WERI-Rb-1 (cell line): Measurements from ENCODE around the gene RDM1.

ENCODE experiments used
- DNase-seq: peaks from one replicate; pipeline ENCODE4 v3.0.0-alpha.2; 2020
- H3K27ac ChIP-seq: fragments of 250-450 bp; sonication (Bioruptor Pico); 2 replicates; pipeline ENCODE4 v1.5.1; 2020; ENCODE audit warnings: mild to moderate bottlenecking, moderate library complexity
- H3K27me3 ChIP-seq: fragments of 250-450 bp; sonication (Bioruptor Pico); 2 replicates; pipeline ENCODE4 v1.5.1; 2021; ENCODE audit warnings: mild to moderate bottlenecking, low read depth, moderate library complexity; ENCODE audit not compliant: insufficient read depth, severe bottlenecking
- H3K36me3 ChIP-seq: fragments of 250-450 bp; sonication (Bioruptor Pico); 2 replicates; pipeline ENCODE4 v1.5.1; 2020; ENCODE audit warnings: mild to moderate bottlenecking, moderate library complexity
- H3K4me3 ChIP-seq: 2 replicates; pipeline ENCODE4 v1.5.1; 2011; ENCODE audit warnings: low read depth, mild to moderate bottlenecking, control low read depth, low read length
- H3K9me3 ChIP-seq: fragments of 250-450 bp; sonication (Bioruptor Pico); 2 replicates; pipeline ENCODE4 v1.5.1; 2021; ENCODE audit warnings: mild to moderate bottlenecking, moderate library complexity; ENCODE audit not compliant: severe bottlenecking
- CTCF ChIP-seq: IDR thresholded peaks from 2 replicates; pipeline ENCODE4 v1.5.1; 2011; ENCODE audit warnings: low read depth, mild to moderate bottlenecking, control low read depth, inconsistent platforms, low read length

RDM1 gene

DNA sequence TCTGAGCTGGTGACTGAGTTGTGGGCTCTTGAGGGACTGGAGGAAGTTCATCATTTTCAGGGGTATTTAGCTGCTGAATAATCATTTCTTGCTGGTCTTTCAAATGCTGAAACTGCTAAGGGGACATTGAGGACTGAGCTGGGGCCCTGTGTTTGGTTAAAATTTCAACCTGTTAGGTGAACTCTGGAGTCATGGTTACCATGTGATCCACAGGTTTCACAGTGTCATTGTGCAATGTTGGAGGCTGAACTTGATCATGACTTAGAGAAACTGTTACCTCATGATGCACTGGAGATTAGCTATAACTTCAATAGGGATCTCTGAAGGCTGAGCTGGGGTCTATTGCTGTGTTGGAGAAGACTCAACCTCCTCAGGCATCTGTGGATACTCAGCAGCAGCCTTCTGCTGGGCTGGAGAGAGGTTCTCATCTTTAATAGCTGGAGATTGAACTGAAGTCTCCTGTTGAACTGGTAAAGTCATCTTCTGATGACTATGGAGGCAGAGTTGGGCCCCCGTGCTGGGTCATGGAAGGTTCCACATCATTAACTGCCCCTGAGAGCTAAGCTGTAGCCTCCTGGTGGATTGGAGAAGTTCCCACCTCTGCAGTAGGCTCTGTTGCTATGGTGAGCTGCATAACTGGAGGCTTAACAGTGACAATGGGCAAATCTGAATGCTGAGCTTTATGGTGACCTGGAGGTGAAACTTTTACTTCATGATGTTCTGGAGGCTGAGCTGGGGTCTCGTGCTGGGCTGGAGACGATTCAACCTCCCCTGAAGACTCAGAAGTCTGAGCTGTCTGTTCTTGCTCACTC, 15.2 kb downstream of the RDM1 start:
- no peaks in the 10 kb centered on the region for H3K27me3 ChIP-seq
- peak; percentile 9 for DNase-seq

GRCh38 chr17:35914354-35914753, 16.2 kb downstream of the RDM1 start:
- no peak for DNase-seq
- no peak overlapping the region for H3K4me3 ChIP-seq
- H3K36me3 ChIP-seq, result no peaks in the 10 kb centered on the region
- no peaks in the 10 kb centered on the region for H3K9me3 ChIP-seq
- H3K27me3 ChIP-seq, result no peaks in the 10 kb centered on the region
- TF ChIP-seq CTCF, result no peak
- no peak overlapping the region for H3K27ac ChIP-seq

More for the DNA sequence above, 15.2 kb downstream of the RDM1 start:
- TF ChIP-seq CTCF, result no peak
- Histone ChIP-seq H3K4me3 (no peak overlapping the region), H3K36me3 (no peaks in the 10 kb centered on the region), H3K27ac (no peak overlapping the region), H3K9me3 (no peaks in the 10 kb centered on the region)

- no peak overlapping the region for H3K27ac ChIP-seq
- TF ChIP-seq CTCF, result no peak
- no peaks in the 10 kb centered on the region for H3K27me3 ChIP-seq
- no peak overlapping the region for H3K4me3 ChIP-seq
- no peaks in the 10 kb centered on the region for H3K36me3 ChIP-seq
- no peak for DNase-seq
- H3K9me3 ChIP-seq, result no peaks in the 10 kb centered on the region
These were observed 17.0 kb downstream of the RDM1 start for GRCh38 chr17:35913609-35914008.

DNA sequence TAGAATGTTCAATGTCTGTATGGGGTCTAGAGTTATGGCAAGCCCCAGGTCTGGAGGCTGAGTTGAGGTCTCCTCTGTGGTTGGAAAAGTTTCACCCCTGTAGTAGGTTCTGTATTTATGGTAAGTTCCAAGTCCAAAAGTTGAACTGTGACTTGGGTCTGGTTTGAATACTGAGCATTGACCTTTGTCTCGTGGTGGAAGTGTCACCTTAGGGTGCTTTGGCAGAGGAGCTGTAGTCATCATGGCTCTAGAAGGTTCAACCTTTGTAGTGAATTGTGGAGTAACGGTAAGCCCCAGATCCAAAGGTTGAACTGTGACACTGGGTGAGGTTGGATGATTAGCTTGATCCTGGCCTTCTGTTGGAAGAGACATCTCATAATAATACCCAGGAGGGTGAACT, 17.6 kb downstream of the RDM1 start:
- no peak overlapping the region for H3K4me3 ChIP-seq
- H3K36me3 ChIP-seq, result no peaks in the 10 kb centered on the region
- no peak for DNase-seq
- H3K27ac ChIP-seq, result no peak overlapping the region
- no peaks in the 10 kb centered on the region for H3K9me3 ChIP-seq
- TF ChIP-seq CTCF, result no peak
- no peaks in the 10 kb centered on the region for H3K27me3 ChIP-seq

GRCh38 chr17:35912339-35912912, 18.1 kb downstream of the RDM1 start:
- DNase-seq, result no peak

More at GRCh38 chr17:35912339-35912912, 18.1 kb downstream of the RDM1 start:
- Histone ChIP-seq H3K27me3 (no peaks in the 10 kb centered on the region), H3K27ac (no peak overlapping the region), H3K36me3 (no peaks in the 10 kb centered on the region), H3K4me3 (no peak overlapping the region), H3K9me3 (no peaks in the 10 kb centered on the region)
- TF ChIP-seq CTCF, result no peak
